ENCODE results near the gene CEMIP. TPM values are rescaled to one million over a fixed set of nuclear protein-coding genes. Genes with fewer than 3 reads are reported as not detected.

The CEMIP gene
- total RNA-seq, 1 donor, result 687 TPM

DNA sequence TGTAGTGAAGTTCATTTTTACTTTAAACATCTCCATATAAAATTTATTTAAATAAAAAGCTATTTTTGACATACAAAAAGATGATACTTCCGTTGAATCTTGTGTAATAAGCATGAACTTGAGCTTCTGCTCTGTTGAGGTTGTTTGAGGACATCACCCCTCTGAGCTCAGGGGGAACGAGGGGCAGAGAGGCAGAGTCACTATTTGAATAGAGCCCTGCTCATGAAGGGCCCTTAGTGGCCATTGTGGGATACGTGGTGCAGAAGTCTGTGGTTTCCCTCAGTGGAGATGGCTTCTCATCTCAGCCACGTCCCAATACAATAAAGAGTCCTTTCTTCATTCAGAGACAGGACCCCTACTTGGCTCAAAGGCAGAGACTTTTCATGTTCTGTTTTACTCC is 10.6 kb downstream of the CEMIP start:
- H3K4me1 ChIP-seq (ENCODE audit: insufficient read depth, low read length), result peaks cover 35% of the 10 kb centered on the region
- H3K79me2 ChIP-seq (ENCODE audit: insufficient read depth, low read length), result no peaks in the 10 kb centered on the region
- no peak for DNase-seq (ENCODE audit: insufficient read length, low spot score, missing footprints)
- no peaks in the 10 kb centered on the region for H3K9me3 ChIP-seq (ENCODE audit: low read depth, low read length)
- H3K4me2 ChIP-seq (ENCODE audit: insufficient read depth, low read length), result peak overlapping the region; percentile 49
- peaks cover 95% of the 10 kb centered on the region for H3K36me3 ChIP-seq (ENCODE audit: insufficient read depth, low read length)
- H3K4me3 ChIP-seq (ENCODE audit: insufficient read depth, low read length), result no peak overlapping the region
- TF ChIP-seq CTCF (IDR thresholded peaks at IDR 0.05; ENCODE audit: extremely low read depth, low read depth, low read length), result no peak
- peak overlapping the region; percentile 71 for H3K27ac ChIP-seq (ENCODE audit: low read depth, low read length)
- H2AFZ ChIP-seq (ENCODE audit: low read length), result no peak overlapping the region
- peaks cover 45% of the 10 kb centered on the region for H4K20me1 ChIP-seq (ENCODE audit: insufficient read depth, low read length)
- H3K27me3 ChIP-seq (ENCODE audit: insufficient read depth, low read length), result no peaks in the 10 kb centered on the region

GRCh38 chr15:80790236-80790635 is 11.1 kb downstream of the CEMIP start:
- Histone ChIP-seq H3K4me1 (ENCODE audit: insufficient read depth, low read length) (peaks cover 30% of the 10 kb centered on the region), H3K79me2 (ENCODE audit: insufficient read depth, low read length) (no peaks in the 10 kb centered on the region), H3K36me3 (ENCODE audit: insufficient read depth, low read length) (peaks cover 95% of the 10 kb centered on the region), H3K4me3 (ENCODE audit: insufficient read depth, low read length) (no peak overlapping the region), H3K27me3 (ENCODE audit: insufficient read depth, low read length) (no peaks in the 10 kb centered on the region), H3K27ac (ENCODE audit: low read depth, low read length) (no peak overlapping the region), H3K4me2 (ENCODE audit: insufficient read depth, low read length) (peak overlapping the region; percentile 49), H3K9me3 (ENCODE audit: low read depth, low read length) (no peaks in the 10 kb centered on the region), H4K20me1 (ENCODE audit: insufficient read depth, low read length) (peaks cover 45% of the 10 kb centered on the region), H2AFZ (ENCODE audit: low read length) (no peak overlapping the region)
- TF ChIP-seq CTCF (IDR thresholded peaks at IDR 0.05; ENCODE audit: extremely low read depth, low read depth, low read length), result no peak
- DNase-seq (ENCODE audit: insufficient read length, low spot score, missing footprints), result no peak

GRCh38 chr15:80791004-80791403 is 11.8 kb downstream of the CEMIP start:
- Histone ChIP-seq H3K9me3 (ENCODE audit: low read depth, low read length) (no peaks in the 10 kb centered on the region), H3K27ac (ENCODE audit: low read depth, low read length) (no peak overlapping the region), H2AFZ (ENCODE audit: low read length) (no peak overlapping the region), H3K27me3 (ENCODE audit: insufficient read depth, low read length) (no peaks in the 10 kb centered on the region), H3K4me2 (ENCODE audit: insufficient read depth, low read length) (no peak overlapping the region), H4K20me1 (ENCODE audit: insufficient read depth, low read length) (peaks cover 45% of the 10 kb centered on the region), H3K4me3 (ENCODE audit: insufficient read depth, low read length) (no peak overlapping the region), H3K4me1 (ENCODE audit: insufficient read depth, low read length) (peaks cover 30% of the 10 kb centered on the region), H3K36me3 (ENCODE audit: insufficient read depth, low read length) (peaks cover 97% of the 10 kb centered on the region), H3K79me2 (ENCODE audit: insufficient read depth, low read length) (no peaks in the 10 kb centered on the region)
- DNase-seq (ENCODE audit: insufficient read length, low spot score, missing footprints), result no peak
- no peak for TF ChIP-seq CTCF (IDR thresholded peaks at IDR 0.05; ENCODE audit: extremely low read depth, low read depth, low read length)

DNA sequence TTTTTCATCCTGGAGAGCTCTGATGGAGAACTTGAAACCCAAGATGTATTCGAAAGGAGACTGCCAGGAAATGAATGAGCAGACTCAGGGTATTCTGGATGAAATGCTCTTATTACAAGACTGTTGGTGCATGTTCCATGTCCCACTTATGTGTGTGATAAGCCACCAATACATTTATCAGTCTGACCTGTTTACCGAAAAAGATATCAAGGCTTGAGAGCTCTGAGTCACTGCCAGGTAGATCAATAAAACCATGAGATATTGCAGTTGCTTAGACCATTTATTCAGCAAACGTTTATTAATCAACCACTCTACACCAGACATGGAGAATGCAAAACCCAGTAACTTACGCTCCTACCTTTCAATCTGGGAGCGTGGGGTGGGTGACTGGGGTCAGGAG is 17.2 kb downstream of the CEMIP start:
- Histone ChIP-seq H4K20me1 (ENCODE audit: insufficient read depth, low read length) (peaks cover 41% of the 10 kb centered on the region), H3K27me3 (ENCODE audit: insufficient read depth, low read length) (no peaks in the 10 kb centered on the region), H3K79me2 (ENCODE audit: insufficient read depth, low read length) (no peaks in the 10 kb centered on the region), H3K36me3 (ENCODE audit: insufficient read depth, low read length) (peaks cover 96% of the 10 kb centered on the region), H3K4me3 (ENCODE audit: insufficient read depth, low read length) (no peak overlapping the region), H3K27ac (ENCODE audit: low read depth, low read length) (no peak overlapping the region), H3K4me2 (ENCODE audit: insufficient read depth, low read length) (no peak overlapping the region), H2AFZ (ENCODE audit: low read length) (no peak overlapping the region), H3K4me1 (ENCODE audit: insufficient read depth, low read length) (peaks cover under 1% of the 10 kb centered on the region), H3K9me3 (ENCODE audit: low read depth, low read length) (no peaks in the 10 kb centered on the region)
- DNase-seq (ENCODE audit: insufficient read length, low spot score, missing footprints), result no peak
- no peak for TF ChIP-seq CTCF (IDR thresholded peaks at IDR 0.05; ENCODE audit: extremely low read depth, low read depth, low read length)
